ENCODE data around the gene TBC1D22B. TPM values are rescaled to one million over a fixed set of nuclear protein-coding genes. Genes with fewer than 3 reads are reported as not detected.

The TBC1D22B gene, protein sequence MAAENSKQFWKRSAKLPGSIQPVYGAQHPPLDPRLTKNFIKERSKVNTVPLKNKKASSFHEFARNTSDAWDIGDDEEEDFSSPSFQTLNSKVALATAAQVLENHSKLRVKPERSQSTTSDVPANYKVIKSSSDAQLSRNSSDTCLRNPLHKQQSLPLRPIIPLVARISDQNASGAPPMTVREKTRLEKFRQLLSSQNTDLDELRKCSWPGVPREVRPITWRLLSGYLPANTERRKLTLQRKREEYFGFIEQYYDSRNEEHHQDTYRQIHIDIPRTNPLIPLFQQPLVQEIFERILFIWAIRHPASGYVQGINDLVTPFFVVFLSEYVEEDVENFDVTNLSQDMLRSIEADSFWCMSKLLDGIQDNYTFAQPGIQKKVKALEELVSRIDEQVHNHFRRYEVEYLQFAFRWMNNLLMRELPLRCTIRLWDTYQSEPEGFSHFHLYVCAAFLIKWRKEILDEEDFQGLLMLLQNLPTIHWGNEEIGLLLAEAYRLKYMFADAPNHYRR
- 10 to 100 TPM in 1 of 4 donors, 1 to 10 TPM in 3; 7.3 to 10.2 (median 8.6) TPM for total RNA-seq

DNA sequence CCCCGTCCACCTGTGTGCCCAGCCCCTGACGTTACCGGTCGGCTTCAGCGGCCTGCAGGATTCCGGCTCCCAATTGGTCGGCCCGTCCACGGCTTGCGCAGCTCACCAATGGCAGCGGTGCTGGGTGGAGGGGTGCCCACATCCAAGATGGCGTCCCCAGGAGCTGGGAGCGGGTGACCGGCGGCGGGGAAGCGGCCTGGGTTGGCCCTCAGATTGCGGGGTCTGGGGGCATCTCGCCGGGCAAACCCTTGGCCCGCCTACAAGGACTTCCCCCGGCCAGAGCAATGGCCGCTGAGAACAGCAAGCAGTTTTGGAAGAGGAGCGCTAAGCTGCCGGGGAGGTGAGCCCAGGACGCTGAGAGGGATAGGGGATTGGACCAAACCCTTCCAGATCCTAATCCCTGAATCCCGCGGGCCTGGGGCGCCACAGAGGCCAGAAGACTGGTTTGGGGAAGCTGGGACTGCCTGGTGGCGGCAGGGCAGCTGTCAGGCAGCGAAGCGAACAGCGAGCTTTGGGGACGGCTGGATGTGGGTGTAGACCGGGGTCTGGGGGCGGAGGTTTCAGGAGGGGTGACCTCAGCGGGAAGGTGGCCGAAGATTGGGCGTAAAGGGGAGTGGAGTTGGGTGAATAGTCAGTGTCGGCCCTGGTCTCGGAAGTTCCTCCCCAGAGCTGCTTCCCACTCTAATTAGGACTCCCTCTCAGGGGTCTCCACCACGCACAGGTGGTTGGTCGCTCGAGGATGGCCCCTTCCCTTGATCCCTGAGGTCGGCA is at the start of gene TBC1D22B, which contains the start of gene TMEM217:
Gene TBC1D22B (plus strand): TSS at position 139 of the 771 bp plus-strand sequence. CDS start 146 bp downstream, at position 285.
Gene TMEM217 (minus strand): TSS at position 511 of the 771 bp plus-strand sequence. CDS start 39,114 bp downstream, outside the sequence.
- TF ChIP-seq EP300 (IDR thresholded peaks at IDR 0.05) (no peak), POLR2AphosphoS5 (IDR thresholded peaks at IDR 0.05) (peak; percentile 81 to 90), POLR2A (IDR thresholded peaks at IDR 0.05; ENCODE audit: low read depth) (peak; percentile 46)
- TF ChIP-seq, protein P1, sequence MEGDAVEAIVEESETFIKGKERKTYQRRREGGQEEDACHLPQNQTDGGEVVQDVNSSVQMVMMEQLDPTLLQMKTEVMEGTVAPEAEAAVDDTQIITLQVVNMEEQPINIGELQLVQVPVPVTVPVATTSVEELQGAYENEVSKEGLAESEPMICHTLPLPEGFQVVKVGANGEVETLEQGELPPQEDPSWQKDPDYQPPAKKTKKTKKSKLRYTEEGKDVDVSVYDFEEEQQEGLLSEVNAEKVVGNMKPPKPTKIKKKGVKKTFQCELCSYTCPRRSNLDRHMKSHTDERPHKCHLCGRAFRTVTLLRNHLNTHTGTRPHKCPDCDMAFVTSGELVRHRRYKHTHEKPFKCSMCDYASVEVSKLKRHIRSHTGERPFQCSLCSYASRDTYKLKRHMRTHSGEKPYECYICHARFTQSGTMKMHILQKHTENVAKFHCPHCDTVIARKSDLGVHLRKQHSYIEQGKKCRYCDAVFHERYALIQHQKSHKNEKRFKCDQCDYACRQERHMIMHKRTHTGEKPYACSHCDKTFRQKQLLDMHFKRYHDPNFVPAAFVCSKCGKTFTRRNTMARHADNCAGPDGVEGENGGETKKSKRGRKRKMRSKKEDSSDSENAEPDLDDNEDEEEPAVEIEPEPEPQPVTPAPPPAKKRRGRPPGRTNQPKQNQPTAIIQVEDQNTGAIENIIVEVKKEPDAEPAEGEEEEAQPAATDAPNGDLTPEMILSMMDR (IDR thresholded peaks at IDR 0.05), result no peak
- Histone ChIP-seq H3K27me3 (no peaks in the 10 kb centered on the region), H3K9me3 (no peaks in the 10 kb centered on the region), H3K36me3 (no peaks in the 10 kb centered on the region), H3K4me1 (peaks cover 11 to 26% (median 23%) of the 10 kb centered on the region in 4 donors), H3K27ac (replicated peaks in 1 of 4) (peak within 1 kb of the TSS; percentile 82 to 89 (median 84)), H3K4me3 (peak within 1 kb of the TSS; percentile 87 to 94 (median 91))
- DNase-seq (ENCODE audit: extremely low spot score), result peak; percentile 99
- under 1% methylated on average over 25 of the region's 45 CpGs for WGBS
- intact Hi-C loops (cut with DNase I), result no loop called here

- peaks cover 0 to 12% (median 7%) of the 10 kb centered on the region in 4 donors for H3K4me1 ChIP-seq
- peak; percentile 97 for DNase-seq (ENCODE audit: extremely low spot score)
- no peak for TF ChIP-seq EP300 (IDR thresholded peaks at IDR 0.05)
- TF ChIP-seq, protein P1 (IDR thresholded peaks at IDR 0.05), result peak; percentile 63 to 85 (median 78)
- no peak for TF ChIP-seq POLR2A (IDR thresholded peaks at IDR 0.05; ENCODE audit: low read depth)
- TF ChIP-seq POLR2AphosphoS5 (IDR thresholded peaks at IDR 0.05), result no peak
- no peaks in the 10 kb centered on the region for H3K9me3 ChIP-seq
- H3K4me3 ChIP-seq, result no peak overlapping the region
- WGBS, result 60% methylated on average over 7 of the region's 7 CpGs
- intact Hi-C loops (cut with DNase I), result loop anchor here (2.0 to 10.0 kb wide), 2 partner anchors 33 to 433 kb away; no protein-coding TSS in a partner anchor
- no peak overlapping the region for H3K27ac ChIP-seq (replicated peaks in 1 of 4)
- H3K36me3 ChIP-seq, result no peaks in the 10 kb centered on the region
- no peaks in the 10 kb centered on the region for H3K27me3 ChIP-seq
Observed at GRCh38 chr6:37207903-37208456, 49.6 kb upstream of the TBC1D22B start.

DNA sequence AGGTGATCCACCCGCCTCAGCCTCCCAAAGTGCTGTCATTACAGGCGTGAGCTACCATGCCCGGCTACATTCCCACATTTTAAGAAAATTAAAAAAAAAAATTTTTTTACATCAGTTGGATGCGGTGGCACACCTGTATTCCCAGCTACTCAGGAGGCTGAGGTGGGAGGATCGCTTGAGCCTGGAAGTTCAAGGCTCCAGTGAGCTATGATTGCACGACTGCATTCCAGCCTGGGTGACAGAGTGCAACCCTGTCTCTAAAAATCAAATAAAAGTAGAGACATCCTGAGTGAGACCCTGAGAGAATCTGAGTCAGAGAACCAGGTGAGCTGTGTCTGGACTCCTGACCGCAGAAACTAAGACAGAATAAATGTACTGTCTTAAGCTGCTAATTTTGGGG is 48.8 kb upstream of the TBC1D22B start:
- Histone ChIP-seq H3K27me3 (no peaks in the 10 kb centered on the region), H3K4me1 (peaks cover 0 to 12% (median 7%) of the 10 kb centered on the region in 4 donors), H3K36me3 (no peaks in the 10 kb centered on the region), H3K9me3 (no peaks in the 10 kb centered on the region), H3K27ac (replicated peaks in 1 of 4) (no peak overlapping the region), H3K4me3 (no peak overlapping the region)
- no peak for DNase-seq (ENCODE audit: extremely low spot score)
- intact Hi-C loops (cut with DNase I), result loop anchor here (2.0 to 10.0 kb wide), 2 partner anchors 34 to 434 kb away; no protein-coding TSS in a partner anchor
- 94% methylated on average over 7 of the region's 7 CpGs for WGBS
- TF ChIP-seq POLR2AphosphoS5 (IDR thresholded peaks at IDR 0.05) (no peak), POLR2A (IDR thresholded peaks at IDR 0.05; ENCODE audit: low read depth) (no peak), EP300 (IDR thresholded peaks at IDR 0.05) (no peak)
- TF ChIP-seq, protein P1 (IDR thresholded peaks at IDR 0.05), result no peak

- Histone ChIP-seq H3K36me3 (no peaks in the 10 kb centered on the region), H3K9me3 (no peaks in the 10 kb centered on the region), H3K4me3 (no peak overlapping the region), H3K4me1 (peaks cover 0 to 9% (median 7%) of the 10 kb centered on the region in 4 donors), H3K27ac (replicated peaks in 1 of 4) (no peak overlapping the region), H3K27me3 (no peaks in the 10 kb centered on the region)
- WGBS, result 90% methylated on average over 12 of the region's 12 CpGs
- intact Hi-C loops (cut with DNase I), result loop anchor here (1.0 to 10.0 kb wide), 5 partner anchors 35 to 435 kb away; partner anchors contain the start of gene C6orf89
- TF ChIP-seq EP300 (IDR thresholded peaks at IDR 0.05), result no peak
- TF ChIP-seq, protein P1 (IDR thresholded peaks at IDR 0.05), result no peak
- TF ChIP-seq POLR2A (IDR thresholded peaks at IDR 0.05; ENCODE audit: low read depth), result no peak
- no peak for TF ChIP-seq POLR2AphosphoS5 (IDR thresholded peaks at IDR 0.05)
- DNase-seq (ENCODE audit: extremely low spot score), result no peak
Observed at GRCh38 chr6:37209461-37210205, 47.9 kb upstream of the TBC1D22B start.
